Measurements from ENCODE around the gene TFAP2E.

The TFAP2E gene

GRCh38 chr1:35557611-35558373 is 15.3 kb upstream of the TFAP2E start, which contains the start of gene NCDN:
TSS of gene NCDN (plus strand) at chr1:35557799. CDS start at chr1:35558191, 392 bp downstream.
- peak; percentile 97 for DNase-seq

- no peak for DNase-seq
Observed at GRCh38 chr1:35558374-35559316, 14.5 kb upstream of the TFAP2E start.

- DNase-seq = no peak
Observed at GRCh38 chr1:35559317-35559944, 13.7 kb upstream of the TFAP2E start.

- no peak for DNase-seq
Observed at GRCh38 chr1:35560256-35561225, 12.6 kb upstream of the TFAP2E start.

GRCh38 chr1:35561297-35561971 is 11.7 kb upstream of the TFAP2E start:
- DNase-seq = no peak

- DNase-seq = no peak
Observed at GRCh38 chr1:35561972-35562680, 11.0 kb upstream of the TFAP2E start.

- no peak for DNase-seq
Observed at GRCh38 chr1:35563166-35563565, 9.9 kb upstream of the TFAP2E start.

- DNase-seq = peak; percentile 82
Observed at GRCh38 chr1:35564037-35564883, 8.9 kb upstream of the TFAP2E start.

GRCh38 chr1:35564884-35565741 is 8.0 kb upstream of the TFAP2E start:
- DNase-seq = no peak

- no peak for DNase-seq
Observed at GRCh38 chr1:35565742-35566133, 7.4 kb upstream of the TFAP2E start.

- no peak for DNase-seq
Observed at GRCh38 chr1:35567947-35568558, 5.1 kb upstream of the TFAP2E start.

GRCh38 chr1:35568975-35569395 is 4.1 kb upstream of the TFAP2E start:
- peak; percentile 71 for DNase-seq

GRCh38 chr1:35569936-35570335 is 3.2 kb upstream of the TFAP2E start:
- no peak for DNase-seq

- DNase-seq = no peak
Observed at GRCh38 chr1:35570589-35571137, 2.5 kb upstream of the TFAP2E start.

GRCh38 chr1:35571263-35571662 is 1.9 kb upstream of the TFAP2E start:
- no peak for DNase-seq

GRCh38 chr1:35572296-35572695 is 818 bp upstream of the TFAP2E start:
- no peak for DNase-seq

GRCh38 chr1:35574125-35574654 is 1.1 kb downstream of the TFAP2E start:
- no peak for DNase-seq
